Sigmoid colon (tissue), 7 donors: Measurements from ENCODE around the gene ICAM3. TPM values are rescaled to one million over a fixed set of nuclear protein-coding genes. Genes with fewer than 3 reads are reported as not detected.

ENCODE experiments used
- DNase-seq: peaks from one replicate; pipeline ENCODE4 v3.0.0-alpha.2; 2019
- H3K27ac ChIP-seq, 4 donors: fragments of 200-600 bp; sonication (generic); one replicate each; pipeline ENCODE4 v1.5.1; 2016 to 2019; ENCODE audit warnings: mild to moderate bottlenecking in 1 of 4
- H3K27me3 ChIP-seq, 3 donors: fragments of 200-600 bp; sonication (generic); one replicate each; pipeline ENCODE4 v1.5.1; 2019; ENCODE audit warnings: mild to moderate bottlenecking in 1 of 3
- H3K36me3 ChIP-seq, 4 donors: fragments of 200-600 bp; sonication (generic); one replicate each; pipeline ENCODE4 v1.5.1; 2016 to 2019
- H3K4me1 ChIP-seq, 4 donors: fragments of 200-600 bp; sonication (generic); one replicate each; pipeline ENCODE4 v1.5.1; 2017 to 2019
- H3K4me3 ChIP-seq, 4 donors: fragments of 200-600 bp; sonication (generic); one replicate each; pipeline ENCODE4 v1.5.1; 2017 to 2019; ENCODE audit warnings: mild to moderate bottlenecking in 2 of 4, moderate library complexity in 1 of 4
- H3K9me3 ChIP-seq, 4 donors: fragments of 200-600 bp in 3 of 4; sonication (generic) in 3 of 4; one replicate each; pipeline versions ENCODE4 v1.5.1 to v1.6.1; 2013 to 2019
- CTCF ChIP-seq, 4 experiments: fragments of 450-650 bp in 3 of 4; fragments of 200-600 bp in 1 of 4; IDR thresholded peaks; one replicate each; pipeline ENCODE4 v1.5.1; 2016 to 2019; ENCODE audit warnings: antibody characterized with exemption in 4 of 4, mild to moderate bottlenecking in 3 of 4, moderate library complexity in 2 of 4
- EP300 ChIP-seq, 4 donors: sonication (generic); formaldehyde crosslinking; IDR thresholded peaks; one replicate each; pipeline ENCODE4 v1.6.1; 2017; ENCODE audit warnings: antibody characterized with exemption in 4 of 4
- POLR2A ChIP-seq, 2 donors: fragments of 450-650 bp; IDR thresholded peaks; one replicate each; pipeline ENCODE4 v1.6.1; 2016; ENCODE audit warnings: antibody characterized with exemption in 2 of 2, mild to moderate bottlenecking in 2 of 2, moderate library complexity in 2 of 2
- POLR2AphosphoS5 ChIP-seq, 4 donors: sonication (generic); formaldehyde crosslinking; IDR thresholded peaks; one replicate each; pipeline ENCODE4 v1.6.1; 2017; ENCODE audit warnings: antibody characterized with exemption in 4 of 4
- whole genome bisulfite sequencing, 2 donors: extraction: QIAGEN DNeasy Blood & Tissue Kit; methylation state at CpG; one replicate each; pipeline ENCODE4 v1.1.7; 2013; 5-methylcytosine and 5-hydroxymethylcytosine counted together
- intact Hi-C: fragments of 100-400 bp; cut with DNase I; formaldehyde crosslinking; loops from one replicate; pipeline ENCODE4 v1.15.1; 2023
- polyA plus RNA-seq, 3 donors: library from polyadenylated mRNA; stranded (reverse); fragments of 200-250 nt; gene quantifications; one replicate each; pipeline ENCODE4 v1.2.3, GENCODE V29; 2013
- total RNA-seq, 4 donors: library from RNA; depleted of rRNA; stranded (reverse); fragments of >200 nt; gene quantifications; one replicate each; pipeline ENCODE4 v1.1.0, GENCODE V29; 2016
- donor health status: healthy with polysubstance abuse.
- donor health status: Bipolar disorder and iron deficiency.
- donor health status: healthy.

The ICAM3 gene
- total and polyA plus RNA-seq, 7 donors: 1.9 to 45.2 (median 4.2) TPM

GRCh38 chr19:10289167-10289835 lies 50.1 kb downstream of the ICAM3 start:
- peaks cover 67 to 99% (median 79%) of the 10 kb centered on the region in 3 donors for H3K27me3 ChIP-seq
- peak overlapping the region in 3 of 4 donors; percentile 8 to 31 (median 29) for H3K4me3 ChIP-seq
- TF ChIP-seq CTCF (IDR thresholded peaks at IDR 0.05): no peak
- intact Hi-C loops: no loop called here
- H3K27ac ChIP-seq: no peak overlapping the region
- peaks cover 0 to 61% (median 50%) of the 10 kb centered on the region in 4 donors for H3K4me1 ChIP-seq
- H3K36me3 ChIP-seq: peaks cover 0 to 7% (median 0%) of the 10 kb centered on the region in 4 donors
- 1 to 4% methylated on average over 50 of the region's 50 CpGs for WGBS, 2 donors
- H3K9me3 ChIP-seq: no peaks in the 10 kb centered on the region
- DNase-seq: no peak

- Histone ChIP-seq H3K9me3 (no peaks in the 10 kb centered on the region), H3K27ac (no peak overlapping the region), H3K4me1 (peaks cover 0 to 59% (median 50%) of the 10 kb centered on the region in 4 donors), H3K27me3 (peaks cover 61 to 99% (median 73%) of the 10 kb centered on the region in 3 donors), H3K4me3 (peak overlapping the region in 2 of 4 donors; percentile 29 to 31), H3K36me3 (peaks cover 0 to 9% (median 0%) of the 10 kb centered on the region in 4 donors)
- 2 to 3% methylated on average over 23 of the region's 23 CpGs for WGBS, 2 donors
- intact Hi-C loops: no loop called here
- TF ChIP-seq CTCF (IDR thresholded peaks at IDR 0.05): no peak
- no peak for DNase-seq
Observed at GRCh38 chr19:10288662-10289166, 50.7 kb downstream of the ICAM3 start.

- peaks cover 45 to 87% (median 57%) of the 10 kb centered on the region in 3 donors for H3K27me3 ChIP-seq
- DNase-seq: no peak
- peak within 1 kb of the TSS in 2 of 4 donors; percentile 7 to 11 for H3K4me3 ChIP-seq
- peaks cover 0 to 9% (median 0%) of the 10 kb centered on the region in 4 donors for H3K36me3 ChIP-seq
- TF ChIP-seq POLR2A (IDR thresholded peaks at IDR 0.05) (no peak), EP300 (IDR thresholded peaks at IDR 0.05) (no peak), CTCF (IDR thresholded peaks at IDR 0.05) (no peak), POLR2AphosphoS5 (IDR thresholded peaks at IDR 0.05) (no peak)
- WGBS, 2 donors: 3 to 5% methylated on average over 59 of the region's 59 CpGs
- no peaks in the 10 kb centered on the region for H3K9me3 ChIP-seq
- peaks cover 0 to 50% (median 41%) of the 10 kb centered on the region in 4 donors for H3K4me1 ChIP-seq
- no peak within 1 kb of the TSS for H3K27ac ChIP-seq
- intact Hi-C loops: no loop called here
Observed at GRCh38 chr19:10286803-10287737, 52.4 kb downstream of the ICAM3 start, which contains the start of gene ICAM4. Gene ICAM4, plus strand, starts transcription at chr19:10286955. Its CDS starts 58 bp downstream, at chr19:10287013.

GRCh38 chr19:10285393-10285792 lies 54.0 kb downstream of the ICAM3 start:
- Histone ChIP-seq H3K27ac (no peak overlapping the region), H3K36me3 (peaks cover 0 to 9% (median 0%) of the 10 kb centered on the region in 4 donors), H3K4me1 (peaks cover 0 to 33% (median 25%) of the 10 kb centered on the region in 4 donors), H3K27me3 (peaks cover 30 to 70% (median 40%) of the 10 kb centered on the region in 3 donors), H3K9me3 (no peaks in the 10 kb centered on the region), H3K4me3 (no peak overlapping the region)
- WGBS, 2 donors: 91 to 93% methylated on average over 4 of the region's 4 CpGs
- intact Hi-C loops: no loop called here
- DNase-seq: no peak
- TF ChIP-seq EP300 (IDR thresholded peaks at IDR 0.05) (no peak), CTCF (IDR thresholded peaks at IDR 0.05) (no peak), POLR2A (IDR thresholded peaks at IDR 0.05) (no peak), POLR2AphosphoS5 (IDR thresholded peaks at IDR 0.05) (no peak)
